Keratinocyte (primary cell): ENCODE measurements around the gene RIPOR2. TPM values are rescaled to one million over a fixed set of nuclear protein-coding genes. Genes with fewer than 3 reads are reported as not detected.

Experiments
- DNase-seq: peaks from one replicate; pipeline ENCODE4 v3.0.0-alpha.2; 2011; ENCODE audit warnings: low read depth, missing footprints, low spot score
- FAIRE-seq: peaks from 2 replicates; lab custom pipeline; 2011; peaks lifted over from hg19 to GRCh38; lab: Jason Lieb, UNC
- H2AFZ ChIP-seq: 2 replicates; pipeline ENCODE4 v1.6.0; 2012; ENCODE audit warnings: low read length, control low read depth, inconsistent platforms; ENCODE audit not compliant: control insufficient read depth
- H3K27ac ChIP-seq: 2 replicates; pipeline ENCODE4 v1.5.1; 2011; ENCODE audit warnings: low read length; ENCODE audit not compliant: control insufficient read depth, insufficient read depth
- H3K27me3 ChIP-seq: 3 replicates; pipeline ENCODE4 v1.6.0; 2011; ENCODE audit warnings: low read length; ENCODE audit not compliant: control insufficient read depth, insufficient read depth; ENCODE audit errors: extremely low read depth
- H3K36me3 ChIP-seq, 2 experiments: 2 replicates in 1 of 2; 3 replicates in 1 of 2; pipeline ENCODE4 v1.5.1; 2011; ENCODE audit warnings: low read length in 2 of 2, mild to moderate bottlenecking in 1 of 2; ENCODE audit not compliant: control insufficient read depth in 2 of 2, insufficient read depth in 2 of 2; ENCODE audit errors: extremely low read depth in 1 of 2
- H3K4me1 ChIP-seq: 3 replicates; pipeline ENCODE4 v1.5.1; 2011; ENCODE audit warnings: low read length; ENCODE audit not compliant: control insufficient read depth, insufficient read depth; ENCODE audit errors: extremely low read depth
- H3K4me2 ChIP-seq: 3 replicates; pipeline ENCODE4 v1.6.0; 2011; ENCODE audit warnings: low read depth, low read length; ENCODE audit not compliant: control insufficient read depth, insufficient read depth; ENCODE audit errors: extremely low read depth
- H3K4me3 ChIP-seq, 3 experiments: fragments of 200-600 bp in 1 of 3; sonication (generic) in 1 of 3; 2 replicates in 2 of 3; 3 replicates in 1 of 3; pipeline ENCODE4 v1.5.1; 2011 to 2016; ENCODE audit warnings: low read length in 3 of 3, mild to moderate bottlenecking in 3 of 3, control low read depth in 2 of 3, inconsistent platforms in 1 of 3, low read depth in 1 of 3, mixed read lengths in 1 of 3, mixed run types in 1 of 3, moderate library complexity in 1 of 3; ENCODE audit not compliant: control insufficient read depth in 2 of 3, insufficient read depth in 2 of 3; ENCODE audit errors: extremely low read depth in 1 of 3
- H3K79me2 ChIP-seq: 2 replicates; pipeline ENCODE4 v1.6.0; 2012; ENCODE audit warnings: low read length; ENCODE audit not compliant: control insufficient read depth, insufficient read depth
- H3K9ac ChIP-seq: 3 replicates; pipeline ENCODE4 v1.6.0; 2011; ENCODE audit warnings: low read length; ENCODE audit not compliant: control insufficient read depth, insufficient read depth; ENCODE audit errors: extremely low read depth
- H3K9me1 ChIP-seq: 3 replicates; pipeline ENCODE4 v1.6.0; 2011; ENCODE audit warnings: low read length; ENCODE audit not compliant: control insufficient read depth, insufficient read depth; ENCODE audit errors: extremely low read depth
- H3K9me3 ChIP-seq: 2 replicates; pipeline ENCODE4 v1.5.1; 2012; ENCODE audit warnings: low read depth, low read length; ENCODE audit not compliant: control insufficient read depth
- H4K20me1 ChIP-seq: 3 replicates; pipeline ENCODE4 v1.6.0; 2011; ENCODE audit warnings: low read length; ENCODE audit not compliant: control insufficient read depth, insufficient read depth; ENCODE audit errors: extremely low read depth
- CTCF ChIP-seq, 3 experiments: IDR thresholded peaks in 1 of 3; conservative IDR thresholded peaks in 1 of 3; optimal IDR thresholded peaks in 1 of 3; 2 replicates in 2 of 3; 3 replicates in 1 of 3; pipeline versions ENCODE3 to v1.5.1; 2011; ENCODE audit warnings: low read length in 3 of 3, mild to moderate bottlenecking in 3 of 3, moderate library complexity in 2 of 3, control low read depth in 1 of 3, inconsistent platforms in 1 of 3; ENCODE audit not compliant: insufficient read depth in 2 of 3; ENCODE audit errors: extremely low read depth in 1 of 3
- EZH2 ChIP-seq: IDR thresholded peaks from one replicate; pipeline ENCODE4 v1.6.1; 2012; ENCODE audit warnings: inconsistent platforms, mild to moderate bottlenecking, low read length, moderate library complexity
- dilution Hi-C: fragments of 300-500 bp; cut with MboI; formaldehyde crosslinking; loops from one replicate; pipeline ENCODE4 v1.7.0; 2020; ENCODE audit warnings: low sequenced_read_pairs; ENCODE audit not compliant: extremely low pct_ligation_motif_present
- polyA plus RNA-seq, 5 experiments: library from polyadenylated mRNA; depleted of rRNA in 3 of 5; stranded (reverse) in 3 of 5; stranded (forward) in 1 of 5; unstranded in 1 of 5; fragments of >200 nt; gene quantifications; 1 replicate in 1 of 5; 2 replicates in 3 of 5; 3 replicates in 1 of 5; pipeline versions ENCODE4 v1.2.1 to v1.2.3, GENCODE V29; 2011 to 2012; ENCODE audit warnings: missing spikeins in 2 of 5, low read depth in 1 of 5, low replicate concordance in 1 of 5

The RIPOR2 gene
- polyA plus RNA-seq, 1 donor (not counting 4 experiments of a cell fraction or from before 2014, with no cell fraction given) = 0.07 TPM

- FAIRE-seq = no peak
- no peak overlapping the region for H2AFZ ChIP-seq
- no peaks in the 10 kb centered on the region for H3K79me2 ChIP-seq
Measured at GRCh38 chr6:24761851-24762250, 173.9 kb downstream of the RIPOR2 start.

GRCh38 chr6:24761193-24761835, 174.4 kb downstream of the RIPOR2 start:
- Histone ChIP-seq H4K20me1 (no peaks in the 10 kb centered on the region), H3K36me3 (no peaks in the 10 kb centered on the region), H3K27ac (no peak overlapping the region), H3K79me2 (no peaks in the 10 kb centered on the region), H3K9ac (no peak overlapping the region), H3K9me1 (no peaks in the 10 kb centered on the region), H3K27me3 (no peaks in the 10 kb centered on the region), H3K9me3 (no peaks in the 10 kb centered on the region), H3K4me1 (peaks cover 5% of the 10 kb centered on the region), H2AFZ (no peak overlapping the region), H3K4me3 (no peak overlapping the region), H3K4me2 (no peak overlapping the region)
- dilution Hi-C loops = no loop called here
- no peak for FAIRE-seq
- DNase-seq = no peak
- TF ChIP-seq EZH2 = no peak
- no peak for TF ChIP-seq CTCF (optimal IDR thresholded peaks at IDR 0.05 in 1 of 3, IDR thresholded peaks at IDR 0.05 in 1 of 3, conservative IDR thresholded peaks at IDR 0.05 in 1 of 3; ENCODE audit: extremely low read depth in 1 of 3, insufficient read depth in 2 of 3, low read length in 3 of 3)

More at GRCh38 chr6:24761851-24762250, 173.9 kb downstream of the RIPOR2 start:
- H3K9ac ChIP-seq = no peak overlapping the region
- H4K20me1 ChIP-seq = no peaks in the 10 kb centered on the region
- H3K27ac ChIP-seq = no peak overlapping the region
- H3K36me3 ChIP-seq = no peaks in the 10 kb centered on the region
- no peaks in the 10 kb centered on the region for H3K27me3 ChIP-seq
- H3K9me3 ChIP-seq = no peaks in the 10 kb centered on the region
- dilution Hi-C loops = no loop called here
- H3K4me3 ChIP-seq = no peak overlapping the region
- no peak for TF ChIP-seq EZH2
- no peak for TF ChIP-seq CTCF (optimal IDR thresholded peaks at IDR 0.05 in 1 of 3, IDR thresholded peaks at IDR 0.05 in 1 of 3, conservative IDR thresholded peaks at IDR 0.05 in 1 of 3; ENCODE audit: extremely low read depth in 1 of 3, insufficient read depth in 2 of 3, low read length in 3 of 3)
- H3K9me1 ChIP-seq = no peaks in the 10 kb centered on the region
- H3K4me2 ChIP-seq = no peak overlapping the region
- DNase-seq = no peak
- peaks cover 5% of the 10 kb centered on the region for H3K4me1 ChIP-seq
